ENCODE results near the gene RBM4.

GRCh38 chr11:66626926-66627325 lies 11.6 kb upstream of the RBM4 start:
- TF ChIP-seq CTCF (IDR thresholded peaks at IDR 0.05) (no peak), ZFX (IDR thresholded peaks at IDR 0.05; ENCODE audit: borderline replicate concordance) (no peak)

All from 22Rv1 (cell line).